ENCODE measurements around the gene C1orf210. TPM values are rescaled to one million over a fixed set of nuclear protein-coding genes. Genes with fewer than 3 reads are reported as not detected.

C1orf210 gene
- polyA plus RNA-seq, 3 donors, result 25.6 to 27.8 (median 26.5) TPM

DNA sequence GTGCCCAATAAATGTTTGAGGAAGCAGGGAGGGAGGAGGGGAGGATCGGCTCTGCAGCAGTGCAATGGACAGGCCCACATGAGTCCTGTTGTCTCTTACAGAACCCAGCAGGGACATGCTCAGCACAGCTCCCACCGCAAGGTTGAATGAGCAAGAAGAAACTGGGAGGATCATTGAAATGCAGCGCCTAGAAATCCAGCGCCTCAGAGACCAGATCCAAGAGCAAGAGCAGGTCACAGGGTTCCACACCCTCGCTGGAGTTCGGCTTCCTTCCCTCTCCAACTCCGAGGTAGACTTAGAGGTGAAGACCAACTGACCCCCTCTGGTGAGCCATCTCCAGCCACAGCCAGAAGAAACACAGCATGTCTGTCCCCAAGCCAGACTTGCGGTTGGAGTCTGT, 31.5 kb downstream of the C1orf210 start:
- no peak for DNase-seq (ENCODE audit: low read depth in 3 of 3, low spot score in 2 of 3)

DNA sequence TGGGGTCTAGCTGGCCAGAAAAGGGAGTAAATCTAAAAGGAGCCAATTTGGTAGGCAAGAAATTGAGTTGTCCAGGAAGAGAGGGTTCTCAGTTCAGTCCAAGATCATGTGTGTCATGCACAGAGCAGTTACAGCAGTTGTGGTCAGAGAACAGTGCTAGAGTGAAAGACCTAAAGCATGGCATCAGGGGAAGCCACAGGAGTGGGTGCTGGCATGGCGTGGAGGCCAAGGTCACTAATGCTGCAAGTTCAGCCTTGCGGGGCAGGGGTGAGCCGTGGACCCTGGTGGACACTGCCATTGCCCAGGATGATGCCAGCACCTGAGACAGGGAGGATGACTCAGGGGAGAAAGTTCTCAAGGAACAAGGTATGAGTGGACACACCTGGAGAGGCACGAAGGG, 32.2 kb downstream of the C1orf210 start:
- no peak for DNase-seq (ENCODE audit: low read depth in 3 of 3, low spot score in 2 of 3)

DNA sequence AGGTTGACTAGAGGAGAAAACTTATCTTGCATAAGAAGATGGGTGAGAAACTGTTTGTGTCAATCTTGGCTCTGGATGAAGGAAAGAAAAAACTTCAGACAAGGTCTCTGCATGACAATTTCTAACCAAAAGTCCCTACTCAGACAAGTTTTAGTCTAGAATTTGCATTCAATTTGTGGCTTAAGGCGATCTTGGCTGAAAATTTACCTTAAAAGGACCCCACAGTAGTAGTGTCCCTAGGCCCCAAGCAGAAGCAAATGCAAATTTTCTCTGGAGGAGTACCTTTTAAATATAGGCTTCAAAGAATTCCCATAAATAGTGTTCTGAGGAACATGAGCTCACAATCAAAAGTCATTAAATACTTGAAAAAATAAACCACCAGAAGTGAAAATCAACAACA, 33.2 kb downstream of the C1orf210 start:
- no peak for DNase-seq (ENCODE audit: low read depth in 3 of 3, low spot score in 2 of 3)

DNA sequence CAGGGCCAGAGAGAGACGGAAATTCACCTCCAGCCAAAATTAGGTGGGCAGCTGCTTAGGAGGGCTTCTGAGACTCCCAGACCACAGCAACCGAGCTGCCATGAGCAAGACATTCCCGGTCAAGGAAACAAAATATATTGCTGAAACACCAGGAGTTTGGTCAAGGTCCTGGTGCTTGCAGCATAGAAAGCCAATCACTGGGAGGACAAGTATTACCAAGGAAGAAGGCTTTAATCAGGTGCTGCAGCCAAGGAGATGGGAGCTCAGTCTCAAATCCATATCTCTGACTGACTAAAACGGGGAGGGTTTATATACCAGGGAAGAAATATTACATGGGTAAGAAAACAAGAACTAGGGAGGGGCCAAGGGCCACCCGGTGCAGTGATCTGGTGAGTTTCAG, 34.4 kb downstream of the C1orf210 start:
- no peak for DNase-seq (ENCODE audit: low read depth in 3 of 3, low spot score in 2 of 3)

DNA sequence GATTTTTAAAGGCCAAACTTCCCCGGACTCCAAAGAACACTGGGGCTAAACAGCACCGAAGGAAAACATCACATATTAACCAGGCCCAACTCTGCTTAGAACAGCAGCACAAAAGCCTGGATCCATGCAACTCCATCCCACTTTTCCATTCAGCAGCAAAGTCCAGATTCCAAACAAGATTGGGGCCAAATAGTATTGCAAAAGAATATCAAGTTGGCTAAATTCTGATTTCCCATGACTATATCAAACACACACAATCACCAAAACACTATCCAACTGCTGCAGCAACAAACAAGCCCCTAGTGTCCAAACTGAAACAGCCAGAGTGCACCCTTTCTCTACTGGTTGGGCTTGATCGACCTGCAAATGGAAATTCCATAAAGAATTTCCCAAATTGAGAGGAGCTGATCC, 35.0 kb downstream of the C1orf210 start:
- DNase-seq (ENCODE audit: low read depth in 3 of 3, low spot score in 2 of 3), result no peak

DNA sequence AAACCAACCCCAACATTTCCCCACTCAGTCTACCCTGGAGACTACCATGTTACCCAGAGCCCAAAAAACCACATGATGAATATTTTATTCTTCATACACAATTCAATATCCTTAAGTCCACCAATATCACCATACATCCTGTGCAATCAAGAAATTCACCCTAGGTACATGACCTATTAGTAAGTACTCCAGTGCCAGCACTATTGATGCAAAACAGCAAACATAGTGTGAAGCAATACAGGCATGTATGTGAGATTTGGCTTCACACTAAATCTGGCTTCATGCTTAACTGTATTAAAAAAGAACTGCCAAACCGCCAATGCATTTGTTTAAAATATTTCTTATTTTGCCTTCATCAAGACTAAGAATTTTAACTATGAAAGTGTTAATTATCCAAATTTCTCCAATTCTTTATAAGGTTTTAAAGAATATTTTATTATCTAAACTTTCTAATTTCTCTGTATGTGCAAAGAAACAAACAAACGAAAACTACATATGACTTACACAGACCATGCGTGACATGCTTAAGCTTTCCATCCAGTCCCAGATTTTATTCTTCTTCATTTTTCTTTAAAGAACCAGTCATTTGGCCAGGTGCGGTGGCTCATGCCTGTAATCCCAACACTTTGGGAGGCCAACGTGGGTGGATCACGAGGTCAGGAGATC, 38.0 kb downstream of the C1orf210 start:
- DNase-seq (ENCODE audit: low read depth in 3 of 3, low spot score in 2 of 3), result no peak

DNA sequence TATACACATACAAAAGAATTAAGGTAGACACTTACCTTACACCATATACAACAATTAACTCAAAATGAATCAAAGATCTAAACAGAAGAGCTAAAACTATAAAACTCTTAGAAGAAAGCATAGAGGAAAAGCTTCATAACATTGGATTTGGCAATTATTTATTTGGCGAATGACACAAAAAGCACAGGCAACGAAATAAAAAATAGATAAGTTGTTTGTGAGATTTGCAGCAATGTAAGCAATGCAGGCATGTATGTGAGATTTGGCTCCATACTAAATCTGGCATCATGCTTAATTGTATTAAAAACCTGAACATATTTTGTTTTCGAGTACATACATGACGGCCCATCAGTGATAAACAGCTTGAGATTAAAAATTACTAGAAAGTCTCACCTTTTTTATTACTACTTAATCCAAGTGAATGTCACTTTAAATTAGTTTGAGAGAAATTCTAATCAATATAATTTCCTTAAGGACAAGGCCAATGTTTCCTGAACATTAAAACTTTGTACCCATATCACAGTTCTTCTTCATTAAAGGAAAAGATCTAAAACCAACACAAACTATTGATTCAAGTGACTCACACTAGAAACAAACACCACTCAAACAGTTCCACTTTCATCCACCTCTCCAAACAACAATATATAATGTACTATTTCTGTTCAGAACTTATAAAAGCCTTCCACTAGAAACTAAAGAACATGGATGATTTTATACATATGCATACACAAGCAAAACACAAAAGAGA, 38.7 kb downstream of the C1orf210 start:
- DNase-seq (ENCODE audit: low read depth in 3 of 3, low spot score in 2 of 3), result no peak

DNA sequence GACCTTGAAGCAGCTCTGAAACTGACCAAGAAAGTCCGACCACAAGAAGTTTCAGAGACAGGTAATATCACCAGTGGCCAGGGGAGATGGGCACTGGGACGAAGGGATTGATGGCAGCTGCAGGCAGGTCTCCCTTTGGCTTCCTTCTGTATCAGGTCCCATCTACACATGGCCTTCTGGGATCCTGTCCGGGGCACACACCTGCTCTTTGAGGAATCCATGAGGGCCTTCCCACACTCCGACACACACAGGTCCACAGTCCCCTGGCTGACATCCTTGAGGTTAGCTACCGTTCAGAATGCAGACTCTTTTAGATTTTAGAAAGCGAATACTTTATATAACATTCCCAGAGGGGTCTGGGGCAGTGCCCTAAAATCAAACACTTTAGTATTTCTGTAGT, 42.1 kb downstream of the C1orf210 start:
- DNase-seq (ENCODE audit: low read depth in 3 of 3, low spot score in 2 of 3), result no peak

DNA sequence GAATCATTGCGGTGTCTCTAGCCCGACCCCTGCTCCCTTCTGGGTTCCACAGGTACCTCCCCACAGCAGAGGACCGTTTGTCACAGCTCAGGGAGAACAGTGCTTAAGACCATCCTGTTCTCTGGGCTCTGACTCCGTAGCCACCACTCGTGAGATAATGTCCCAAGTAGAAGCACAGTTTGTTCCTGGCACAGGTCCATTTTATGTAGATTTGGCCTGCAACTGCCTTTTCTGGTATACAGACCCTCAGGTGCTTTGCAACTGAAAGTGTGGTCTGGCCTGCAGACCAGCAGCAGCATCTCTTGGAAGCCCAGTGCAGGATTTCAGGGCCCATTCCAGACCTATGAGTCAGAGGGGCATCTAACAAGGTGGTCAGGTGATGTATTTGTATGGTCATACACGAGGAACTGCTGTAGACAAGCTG, 44.0 kb downstream of the C1orf210 start:
- no peak for DNase-seq (ENCODE audit: low read depth in 3 of 3, low spot score in 2 of 3)

DNA sequence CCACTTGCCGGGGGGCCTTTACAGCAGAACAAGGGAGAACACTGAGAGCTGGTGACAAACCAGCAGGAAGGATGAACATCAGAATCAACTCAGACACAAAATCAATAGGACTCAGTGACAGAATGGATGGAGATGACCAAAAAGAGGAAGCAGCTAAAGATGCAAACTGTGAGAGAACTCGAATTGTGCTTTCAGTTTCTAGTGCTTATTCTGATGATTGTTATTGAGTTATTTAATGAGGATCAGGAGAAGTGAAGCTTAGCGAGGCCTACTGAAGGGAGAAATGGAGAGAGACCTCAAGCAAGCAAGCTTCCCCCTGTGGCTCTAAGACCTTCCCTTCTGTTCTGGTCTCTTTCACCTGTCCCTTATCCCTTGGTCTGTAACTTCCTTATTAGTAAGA, 45.9 kb downstream of the C1orf210 start:
- no peak for DNase-seq (ENCODE audit: low read depth in 3 of 3, low spot score in 2 of 3)

DNA sequence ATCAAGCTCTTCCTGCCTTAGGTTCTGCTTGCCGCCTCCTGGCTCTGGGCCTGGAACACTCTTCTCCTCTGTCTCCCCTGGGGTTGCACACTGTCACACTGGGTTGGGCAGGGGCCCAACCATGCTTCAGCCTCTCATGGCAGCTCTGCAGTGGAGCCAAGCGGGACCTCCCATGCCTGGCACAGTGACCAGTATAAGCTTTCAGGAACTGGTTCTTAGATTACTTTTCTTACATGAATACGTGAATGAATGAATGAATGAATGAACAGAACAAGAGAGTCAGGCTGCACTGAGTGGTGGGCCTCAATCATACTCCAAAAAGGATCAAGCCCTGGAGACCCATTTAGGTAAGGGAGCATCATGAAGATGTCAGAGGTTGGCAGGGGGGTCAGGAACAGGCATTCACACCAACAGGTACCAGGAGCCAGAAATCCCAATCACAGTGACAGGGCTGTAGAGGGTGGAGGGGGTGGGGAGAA, 46.4 kb downstream of the C1orf210 start:
- no peak for DNase-seq (ENCODE audit: low read depth in 3 of 3, low spot score in 2 of 3)

DNA sequence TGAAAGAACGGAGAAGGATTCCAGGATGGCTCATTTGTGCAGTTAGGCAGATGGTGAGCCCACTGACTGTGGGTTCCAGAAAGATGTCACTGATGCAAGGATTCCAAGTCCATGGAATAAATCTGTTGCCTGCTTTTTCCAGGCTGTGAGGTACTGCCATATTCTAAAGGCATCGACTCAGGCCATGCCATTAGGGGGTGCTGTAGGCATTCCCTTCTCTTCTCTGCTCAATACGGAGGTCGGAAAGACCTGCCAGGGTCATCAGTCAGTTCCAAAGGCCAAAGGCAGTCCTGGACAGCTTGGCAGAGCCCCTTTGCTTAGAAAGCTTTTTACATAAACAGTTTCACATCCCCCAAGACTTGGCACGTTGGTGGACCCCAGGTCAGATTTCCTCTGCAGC, 47.3 kb downstream of the C1orf210 start:
- peak; percentile 18 to 36 (median 36) for DNase-seq (ENCODE audit: low read depth in 3 of 3, low spot score in 2 of 3)

DNA sequence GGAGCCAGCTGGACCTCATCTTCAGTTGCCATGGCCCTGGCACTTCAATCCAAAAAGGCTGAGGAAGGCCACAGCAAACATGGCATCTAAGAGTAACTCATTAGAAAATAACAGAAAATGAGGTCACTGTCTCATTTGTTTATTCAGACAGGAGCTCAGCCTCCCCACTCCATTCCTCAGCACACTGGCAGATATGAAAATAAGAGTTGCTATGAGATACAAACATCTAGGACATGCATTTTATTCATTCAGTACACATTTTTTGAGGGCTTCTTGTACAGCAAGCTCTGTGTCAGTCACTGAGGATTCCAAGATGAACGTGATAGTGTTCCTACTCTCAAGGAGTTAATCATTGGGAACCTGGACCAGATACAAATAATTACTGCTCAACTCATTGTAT, 48.3 kb downstream of the C1orf210 start:
- no peak for DNase-seq (ENCODE audit: low read depth in 3 of 3, low spot score in 2 of 3)

DNA sequence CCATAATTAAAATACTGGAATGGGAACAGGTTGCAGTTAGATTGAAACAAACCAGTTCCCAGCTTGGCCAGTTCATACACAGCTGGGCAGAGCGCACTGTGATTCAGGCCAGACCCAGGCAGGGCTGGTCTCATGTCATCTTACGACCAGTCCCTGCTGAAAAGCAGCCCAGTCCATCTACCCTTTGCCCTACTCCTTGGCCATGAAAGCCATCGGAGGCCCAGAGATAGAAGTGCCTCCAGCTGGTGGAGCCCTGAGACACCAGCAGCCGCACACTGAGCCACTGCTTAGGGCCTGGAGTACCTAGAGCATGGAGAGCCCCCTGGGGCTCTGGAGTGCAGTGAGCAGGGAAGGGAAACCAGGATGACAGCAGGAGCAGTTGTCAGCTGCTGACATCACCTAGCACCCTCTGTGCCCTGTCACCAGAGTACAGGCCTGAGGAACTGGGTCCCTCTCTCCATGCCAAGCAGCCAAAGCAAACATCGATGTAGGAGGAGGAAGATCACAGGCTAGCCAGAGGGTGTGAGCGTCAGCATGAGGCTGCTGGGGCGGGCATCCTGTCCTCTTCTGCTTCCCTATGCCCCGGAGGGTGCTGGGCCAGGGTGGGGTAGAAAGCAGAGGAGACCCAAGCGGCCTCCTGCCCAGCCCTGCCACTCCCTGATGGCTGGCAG, 49.8 kb downstream of the C1orf210 start:
- DNase-seq (ENCODE audit: low read depth in 3 of 3, low spot score in 2 of 3), result no peak

DNA sequence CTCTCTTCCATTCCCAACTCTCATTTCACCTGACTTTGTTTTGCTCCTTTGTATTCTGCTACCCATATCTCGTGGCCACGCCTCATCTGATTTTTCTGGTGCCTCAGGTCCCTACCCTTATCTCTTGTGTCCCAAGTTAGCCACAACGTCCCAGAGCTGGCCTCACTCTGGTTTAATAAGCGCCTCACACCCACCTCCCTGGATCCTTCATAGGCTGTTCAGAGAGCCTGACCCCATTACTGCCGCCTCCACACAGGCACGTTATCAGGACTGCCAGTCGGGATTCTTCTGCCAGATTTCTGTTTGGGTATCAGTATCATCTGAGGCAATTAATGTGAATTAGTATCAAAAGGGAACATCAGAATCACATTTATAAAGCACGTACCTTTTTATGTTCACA, 50.3 kb downstream of the C1orf210 start:
- DNase-seq (ENCODE audit: low read depth in 3 of 3, low spot score in 2 of 3), result no peak

DNA sequence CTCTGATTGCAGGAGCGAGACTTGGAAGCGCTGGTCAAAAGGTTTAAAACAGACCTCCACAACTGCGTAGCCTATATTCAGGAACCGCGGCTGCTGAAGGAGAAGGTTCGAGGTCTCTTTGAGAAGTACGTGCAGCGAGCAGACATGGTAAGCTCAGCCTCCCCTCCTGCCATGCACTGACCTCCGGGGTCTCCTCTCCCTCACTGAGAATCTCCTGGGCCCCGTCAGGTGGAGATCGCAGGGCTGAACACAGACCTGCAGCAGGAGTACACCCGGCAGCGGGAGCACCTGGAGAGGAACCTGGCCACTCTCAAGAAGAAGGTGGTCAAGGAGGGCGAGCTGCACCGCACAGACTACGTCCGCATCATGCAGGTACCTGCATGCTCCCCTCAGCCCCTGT, 51.1 kb downstream of the C1orf210 start:
- no peak for DNase-seq (ENCODE audit: low read depth in 3 of 3, low spot score in 2 of 3)

DNA sequence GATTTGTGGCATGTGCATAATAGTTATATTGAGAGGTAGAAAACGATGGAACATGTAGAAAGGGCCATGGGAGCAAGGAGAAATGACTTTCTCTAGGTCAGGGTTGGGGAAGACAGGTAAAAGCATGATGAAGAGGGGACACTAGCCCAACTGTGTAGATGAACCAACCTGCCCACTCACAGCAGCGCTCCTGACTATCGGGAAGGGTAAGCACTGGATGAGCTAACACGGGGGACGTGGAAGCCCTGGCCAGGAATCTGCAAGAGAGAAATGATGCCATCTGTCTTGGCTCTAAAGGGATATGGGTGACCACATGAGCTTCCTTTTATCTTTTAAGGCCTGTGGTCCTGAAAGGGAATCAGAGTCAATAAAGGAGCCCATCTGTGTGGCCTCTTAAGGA, 51.8 kb downstream of the C1orf210 start:
- DNase-seq (ENCODE audit: low read depth in 3 of 3, low spot score in 2 of 3), result no peak

DNA sequence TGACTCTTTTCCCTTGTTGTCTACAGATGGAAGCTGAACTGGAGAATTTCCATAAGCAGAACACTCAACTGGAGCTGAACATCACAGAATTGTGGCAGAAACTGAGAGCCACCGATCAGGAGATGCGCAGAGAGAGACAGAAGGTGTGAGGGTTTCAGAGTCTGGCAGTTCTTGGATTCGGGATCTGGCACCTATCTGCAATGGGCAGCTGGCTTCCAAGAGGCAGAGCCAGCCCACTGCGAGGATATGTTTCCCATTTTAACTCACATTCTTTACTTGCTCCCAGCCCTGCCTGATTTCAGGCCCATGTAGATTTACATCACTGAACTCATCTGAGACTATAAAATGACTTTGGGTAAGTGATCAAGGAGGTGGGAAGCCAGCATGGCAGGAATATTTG, 52.9 kb downstream of the C1orf210 start:
- DNase-seq (ENCODE audit: low read depth in 3 of 3, low spot score in 2 of 3), result no peak

DNA sequence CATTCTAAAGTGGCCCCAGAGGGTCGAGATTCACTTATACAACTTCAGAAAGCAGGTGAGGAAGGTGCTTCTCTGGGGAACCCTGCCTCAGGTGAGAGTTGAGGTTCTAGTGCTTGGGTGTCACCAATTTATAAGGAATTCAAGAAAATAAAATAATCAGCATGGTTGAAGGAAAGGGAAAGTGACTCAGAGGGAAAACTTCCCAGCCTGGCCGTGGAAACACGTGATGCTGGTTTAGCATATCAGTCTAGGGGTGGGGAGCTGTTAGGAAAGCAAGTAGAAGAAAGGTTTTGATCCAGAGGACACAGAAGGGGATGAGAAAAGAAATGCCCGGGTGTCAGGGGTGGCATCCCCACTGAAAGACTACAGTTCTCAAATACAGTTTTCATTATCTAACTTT, 53.3 kb downstream of the C1orf210 start:
- DNase-seq (ENCODE audit: low read depth in 3 of 3, low spot score in 2 of 3), result no peak
